ENCODE data around the gene ALK.
"Not testable (repeated sequence)": the region's sequence is repeated elsewhere in the genome, so short reads cannot be mapped to it uniquely, and the experiment has no call there.

Gene ALK

GRCh38 chr2:29837925-29838324 is 83.5 kb downstream of the ALK start:
- no peak for DNase-seq

- DNase-seq, result no peak
Measured at GRCh38 chr2:29834624-29835023, 86.8 kb downstream of the ALK start.

- no peak for DNase-seq
Measured at GRCh38 chr2:29834036-29834540, 87.3 kb downstream of the ALK start.

- DNase-seq, result no peak
Measured at GRCh38 chr2:29831560-29831959, 89.8 kb downstream of the ALK start.

GRCh38 chr2:29829841-29830240 is 91.5 kb downstream of the ALK start:
- DNase-seq, result no peak

- not testable (repeated sequence) for DNase-seq
Measured at GRCh38 chr2:29824145-29824544, 97.2 kb downstream of the ALK start.

- DNase-seq, result no peak
Measured at GRCh38 chr2:29821591-29821990, 99.8 kb downstream of the ALK start.

GRCh38 chr2:29819570-29819969 is 101.8 kb downstream of the ALK start:
- DNase-seq, result no peak

GRCh38 chr2:29817801-29818680 is 103.3 kb downstream of the ALK start:
- DNase-seq, result no peak

- no peak for DNase-seq
Measured at GRCh38 chr2:29817299-29817698, 104.1 kb downstream of the ALK start.

GRCh38 chr2:29816651-29817050 is 104.7 kb downstream of the ALK start:
- no peak for DNase-seq

GRCh38 chr2:29811378-29811777 is 110.0 kb downstream of the ALK start:
- DNase-seq, result no peak

GRCh38 chr2:29810956-29811355 is 110.4 kb downstream of the ALK start:
- no peak for DNase-seq

- DNase-seq, result no peak
Measured at GRCh38 chr2:29808321-29808720, 113.1 kb downstream of the ALK start.

- DNase-seq, result no peak
Measured at GRCh38 chr2:29807082-29807481, 114.3 kb downstream of the ALK start.

- DNase-seq, result no peak
Measured at GRCh38 chr2:29806461-29806860, 114.9 kb downstream of the ALK start.

- DNase-seq, result no peak
Measured at GRCh38 chr2:29804671-29805070, 116.7 kb downstream of the ALK start.

- no peak for DNase-seq
Measured at GRCh38 chr2:29803537-29803936, 117.8 kb downstream of the ALK start.

GRCh38 chr2:29802986-29803385 is 118.4 kb downstream of the ALK start:
- no peak for DNase-seq

GRCh38 chr2:29799628-29800027 is 121.8 kb downstream of the ALK start:
- DNase-seq, result no peak

- DNase-seq, result no peak
Measured at GRCh38 chr2:29797916-29798315, 123.5 kb downstream of the ALK start.

GRCh38 chr2:29796446-29796845 is 124.9 kb downstream of the ALK start:
- no peak for DNase-seq

GRCh38 chr2:29789911-29790485 is 131.4 kb downstream of the ALK start:
- no peak for DNase-seq
